Left renal cortex interstitium (tissue), 4 donors: ENCODE data around the gene METAP1. TPM values are rescaled to one million over a fixed set of nuclear protein-coding genes. Genes with fewer than 3 reads are reported as not detected.
"Not testable (repeated sequence)": the region's sequence is repeated elsewhere in the genome, so short reads cannot be mapped to it uniquely, and the experiment has no call there.

Experiments
- DNase-seq, 4 donors: peaks; one replicate each; pipeline ENCODE4 v3.0.0-alpha.2; 2013; ENCODE audit warnings: low read depth in 4 of 4, low spot score in 2 of 4, missing footprints in 1 of 4
- polyA plus RNA-seq, 4 donors: library from polyadenylated mRNA; unstranded; fragments of 120-200 nt; gene quantifications; one replicate each; pipeline ENCODE4 v1.2.1, GENCODE V29; 2013; ENCODE audit not compliant: insufficient read length in 4 of 4

The METAP1 gene
- polyA plus RNA-seq, 4 donors: 60.3 to 74.4 (median 67.2) TPM

DNA sequence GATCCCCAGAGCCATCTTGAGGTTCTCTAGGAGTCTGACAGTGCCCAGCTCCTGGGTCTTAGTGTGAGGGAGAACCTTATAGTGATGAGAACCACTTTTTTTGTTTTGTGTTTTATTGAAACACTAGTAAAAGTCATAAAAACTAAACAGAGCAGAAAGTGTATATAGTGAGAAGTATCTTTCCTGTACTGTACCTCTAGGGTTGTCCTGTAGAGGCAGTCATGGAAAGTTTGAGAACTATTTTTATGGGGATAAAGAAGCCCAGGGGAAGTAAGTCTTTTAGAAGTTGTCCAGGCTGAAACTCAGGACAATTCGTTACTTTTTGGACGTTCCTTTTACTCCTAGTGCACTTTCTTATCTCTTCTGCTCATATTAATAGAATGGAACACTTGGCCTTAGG is 52.2 kb downstream of the METAP1 start:
- DNase-seq: no peak

DNA sequence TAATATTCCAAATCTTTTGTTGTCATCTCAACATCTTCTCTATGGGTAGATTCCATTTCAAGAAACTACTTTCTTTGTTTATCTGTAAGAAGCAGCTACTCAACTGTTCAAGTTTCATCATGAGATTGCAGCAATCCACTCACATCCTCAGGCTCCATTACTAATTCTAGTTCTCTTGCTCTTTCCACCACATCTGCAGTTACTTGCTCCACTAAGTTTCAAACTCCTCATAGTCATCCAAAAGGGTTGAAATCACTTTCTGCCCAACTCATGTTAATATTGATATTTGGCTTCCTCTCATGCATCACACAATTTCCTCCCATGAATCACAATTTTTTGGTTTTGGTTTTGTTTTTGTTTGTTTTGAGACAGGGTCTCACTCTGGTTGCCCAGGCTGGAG is 57.4 kb downstream of the METAP1 start:
- no peak for DNase-seq

DNA sequence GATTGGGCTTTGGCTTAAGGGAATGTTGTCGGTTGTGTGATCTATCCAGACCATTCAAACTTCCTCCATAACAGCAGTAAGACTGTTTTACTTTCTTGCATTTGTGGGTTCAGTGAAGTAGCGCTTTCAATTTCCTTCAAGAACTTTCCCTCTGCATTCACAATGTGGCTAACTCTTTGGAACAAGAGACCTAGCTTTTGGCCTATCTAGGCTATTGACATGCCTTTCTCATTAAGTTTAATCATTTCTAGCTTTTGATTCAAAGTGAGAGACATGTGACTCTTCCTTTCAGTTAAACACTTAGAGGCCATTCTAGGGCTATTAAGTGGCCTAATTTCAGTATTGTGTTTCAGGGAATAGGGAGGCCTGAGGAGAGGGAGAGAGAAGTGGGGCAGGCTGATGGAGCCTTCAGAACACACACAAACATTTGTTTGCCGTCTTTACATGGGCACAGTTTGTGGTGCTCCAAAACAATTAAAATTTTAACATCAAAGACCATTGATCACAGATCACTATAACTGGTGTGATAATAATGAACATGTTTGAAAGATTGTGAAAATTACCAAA is 59.0 kb downstream of the METAP1 start:
- DNase-seq: no peak

GRCh38 chr4:99058228-99058627 is 62.7 kb downstream of the METAP1 start:
- no peak for DNase-seq

GRCh38 chr4:99059550-99059949 is 64.0 kb downstream of the METAP1 start:
- DNase-seq: no peak

GRCh38 chr4:99061048-99061700 is 65.7 kb downstream of the METAP1 start:
- no peak for DNase-seq

DNA sequence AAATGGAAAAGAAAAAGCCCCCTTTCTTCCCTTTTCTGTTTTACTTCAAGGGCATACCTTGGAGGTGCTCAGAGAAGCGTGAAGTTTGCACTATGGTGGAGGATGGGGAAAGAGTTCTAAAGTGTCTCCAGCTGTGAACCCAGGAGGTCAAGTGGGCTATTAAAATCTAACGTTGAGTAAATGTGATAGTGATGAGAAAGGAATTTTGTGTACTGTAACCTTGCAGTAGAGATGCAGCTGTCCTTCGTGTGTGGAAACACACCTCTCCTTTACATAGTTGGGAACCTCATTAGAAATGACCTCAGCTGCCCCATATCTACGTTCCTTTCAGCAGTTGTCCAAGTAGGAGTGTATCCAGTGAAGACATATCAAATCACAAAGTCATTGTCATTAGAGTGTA is 66.6 kb downstream of the METAP1 start:
- DNase-seq: peak in 3 of 4 donors; percentile 11 to 39 (median 34)

GRCh38 chr4:99065521-99065920 is 70.0 kb downstream of the METAP1 start:
- not testable (repeated sequence) for DNase-seq

DNA sequence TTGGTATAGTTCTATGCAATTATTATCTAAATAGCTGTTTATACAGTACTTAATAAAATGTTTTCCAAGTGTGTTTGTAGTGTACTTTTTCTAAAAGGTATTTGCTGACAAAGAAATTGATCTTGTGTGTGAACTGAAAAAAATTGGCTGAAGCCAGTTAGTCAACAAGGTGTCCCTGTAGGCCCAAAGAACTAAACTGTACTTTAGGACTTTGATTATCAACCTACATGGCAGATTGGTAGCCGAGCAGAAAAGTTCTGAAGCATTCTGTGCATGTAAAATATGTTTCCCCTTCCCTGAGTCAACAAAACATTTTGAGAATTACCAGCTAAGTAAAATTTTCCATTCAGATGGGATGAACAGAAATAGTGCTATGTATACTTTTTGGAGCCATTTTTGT is 72.1 kb downstream of the METAP1 start:
- DNase-seq: no peak

- no peak for DNase-seq
These were observed 75.6 kb downstream of the METAP1 start for GRCh38 chr4:99071159-99071558.

- DNase-seq: no peak
These were observed 79.3 kb downstream of the METAP1 start for GRCh38 chr4:99074816-99075215.

DNA sequence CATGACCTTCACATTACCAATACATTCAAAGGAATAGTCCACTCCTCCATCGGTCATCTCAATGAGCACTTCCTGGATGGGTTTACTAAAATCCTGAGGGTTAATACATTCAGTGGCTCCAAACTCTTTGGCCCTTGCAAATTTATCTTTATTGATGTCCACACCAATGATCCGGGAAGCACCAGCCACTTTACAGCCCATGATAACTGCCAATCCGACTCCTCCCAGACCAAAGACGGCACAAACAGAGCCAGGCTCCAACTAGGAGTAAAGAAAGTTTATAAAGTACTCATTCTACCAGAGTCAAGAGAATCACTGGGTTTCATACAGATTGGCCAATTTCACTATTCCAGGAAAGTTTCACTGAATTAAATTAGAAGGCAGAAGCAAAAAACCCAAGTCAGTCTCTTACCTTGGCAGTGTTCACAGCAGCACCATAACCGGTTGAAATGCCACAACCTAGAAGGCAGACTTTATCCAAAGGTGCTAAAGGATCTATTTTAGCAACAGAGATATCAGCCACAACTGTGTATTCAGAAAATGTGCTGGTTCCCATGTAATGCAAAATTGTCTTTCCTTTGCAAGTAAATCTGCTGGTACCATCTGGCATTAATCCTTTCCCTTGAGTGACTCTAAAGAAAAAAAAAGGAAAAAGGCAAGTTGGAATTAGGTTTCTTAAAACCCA is 80.9 kb downstream of the METAP1 start:
- no peak for DNase-seq

DNA sequence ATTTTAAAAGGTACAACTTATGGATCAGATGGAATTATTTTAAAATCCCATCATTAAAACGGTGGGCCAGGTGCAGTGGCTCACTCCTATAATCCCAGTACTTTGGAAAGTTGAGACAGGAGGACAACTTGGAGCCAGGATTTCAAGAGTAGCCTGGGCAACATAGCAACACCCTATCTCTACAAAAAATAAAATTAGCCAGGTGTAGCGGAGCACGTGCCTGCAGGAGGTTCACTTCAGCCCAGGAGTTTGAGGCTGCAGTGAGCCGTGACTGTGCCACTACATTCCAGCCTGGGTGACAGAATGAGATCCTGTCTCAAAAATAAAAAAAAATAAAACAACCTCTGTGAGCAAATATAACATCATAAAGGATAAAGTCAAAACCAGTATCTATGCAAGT is 81.7 kb downstream of the METAP1 start:
- no peak for DNase-seq

- no peak for DNase-seq
These were observed 82.8 kb downstream of the METAP1 start for GRCh38 chr4:99078336-99078735.

DNA sequence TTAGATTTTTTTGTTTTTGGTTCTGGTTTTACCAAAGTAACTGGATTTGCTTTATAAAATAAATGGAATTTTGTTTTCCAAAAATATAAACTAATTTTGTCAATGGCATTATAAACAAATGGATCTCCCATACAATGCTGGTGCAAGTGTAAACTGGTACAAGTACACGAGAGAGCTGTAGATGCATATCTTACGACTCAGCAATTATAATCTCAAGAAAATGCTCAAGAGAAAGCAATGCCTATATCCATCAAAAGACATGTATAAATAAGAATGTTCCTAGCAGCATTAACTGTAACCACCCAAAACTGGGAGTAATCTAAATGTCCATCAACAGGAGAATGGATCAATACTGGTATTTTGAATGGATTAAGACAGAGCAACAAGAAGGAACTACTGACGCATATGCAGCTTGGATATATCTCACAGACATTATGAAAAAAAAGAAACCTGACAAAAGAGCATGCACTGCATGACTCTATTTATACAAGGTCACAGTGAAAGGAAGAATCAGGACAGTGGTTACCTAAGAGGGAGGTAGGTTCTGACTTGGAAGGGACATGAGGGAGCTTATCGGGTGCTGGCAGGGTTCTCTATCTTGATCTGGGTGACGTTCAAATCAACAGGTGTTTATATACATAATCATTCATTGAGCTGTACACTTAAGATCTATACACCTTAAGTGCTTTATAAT is 83.6 kb downstream of the METAP1 start:
- DNase-seq: no peak

DNA sequence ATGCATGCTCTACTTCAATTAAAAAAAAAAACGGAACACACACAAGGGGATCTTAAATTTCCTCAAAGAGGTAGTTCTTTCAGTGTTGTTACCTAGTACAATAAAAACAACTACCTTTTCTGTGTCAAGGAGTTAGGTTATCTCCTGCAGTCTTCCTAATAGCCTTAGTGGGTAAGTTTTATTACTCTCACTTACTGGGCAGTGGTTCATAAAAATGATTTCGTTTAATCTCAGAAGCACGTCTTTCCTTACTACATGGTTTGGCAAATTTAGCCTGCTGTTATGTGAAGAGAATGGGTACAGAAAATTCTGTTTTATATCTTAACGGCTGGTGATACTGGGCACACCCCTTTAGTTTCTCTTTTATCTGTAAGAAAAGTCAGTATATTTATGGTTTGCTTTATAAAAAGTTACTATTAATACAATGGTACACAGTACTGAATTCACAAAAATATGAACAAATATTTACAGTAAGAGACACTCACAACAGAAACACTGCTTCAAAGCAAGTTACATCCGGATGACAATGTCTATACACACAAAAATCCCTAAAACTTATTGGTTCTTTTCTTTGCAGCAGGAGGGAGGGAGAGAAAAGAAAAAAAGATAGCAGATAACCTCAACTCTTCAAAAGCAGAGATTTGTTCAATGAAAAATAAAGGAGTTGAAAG is 84.2 kb downstream of the METAP1 start:
- no peak for DNase-seq

DNA sequence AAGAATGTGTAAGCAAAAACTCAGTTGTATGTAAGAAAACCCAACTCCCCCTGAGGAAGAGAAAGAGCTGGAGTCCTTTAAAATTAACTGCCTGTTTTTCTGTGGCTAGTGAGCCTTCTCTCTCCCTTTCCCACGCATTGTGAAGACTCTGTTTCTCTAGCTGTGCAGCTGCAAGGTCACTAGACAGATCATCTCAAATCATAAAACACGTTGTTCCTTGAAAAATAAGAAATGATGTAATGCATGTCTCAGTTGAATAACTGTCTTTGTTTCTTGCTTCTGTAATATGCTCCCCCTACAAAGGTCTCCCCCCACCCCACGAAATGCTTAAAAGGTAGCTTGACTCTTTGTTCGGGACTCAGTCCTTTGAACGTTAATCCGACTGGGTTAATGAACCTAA is 85.3 kb downstream of the METAP1 start:
- DNase-seq: not testable (repeated sequence)

GRCh38 chr4:99082192-99082591 is 86.7 kb downstream of the METAP1 start:
- DNase-seq: no peak

- no peak for DNase-seq
These were observed 89.1 kb downstream of the METAP1 start for GRCh38 chr4:99084595-99084994.

GRCh38 chr4:99088023-99088449 is 92.5 kb downstream of the METAP1 start:
- DNase-seq: peak; percentile 28 to 75 (median 51)
